Measurements from ENCODE around the gene LY86. TPM values are rescaled to one million over a fixed set of nuclear protein-coding genes. Genes with fewer than 3 reads are reported as not detected.
A peak's percentile ranks its signal among the peaks of the same experiment; 100 is the strongest.

Gene LY86
- total and polyA plus RNA-seq, 3 donors from 2014 or later = 0.87 to 3.5 (median 1.6) TPM

- H3K27me3 ChIP-seq = no peaks in the 10 kb centered on the region
- H3K9me3 ChIP-seq = no peaks in the 10 kb centered on the region
- no peak for DNase-seq
- intact Hi-C loops (cut with DNase I; ENCODE audit: low total_unique reads) = no loop called here
- H3K27ac ChIP-seq = peak overlapping the region in 1 of 2 donors; percentile 56
- WGBS, 2 donors = 41 to 53% methylated on average over 15 to 18 of the region's 18 CpGs
- peaks cover 29% of the 10 kb centered on the region for H3K4me1 ChIP-seq
- H3K36me3 ChIP-seq (ENCODE audit: low read depth, missing control alignments) = no peaks in the 10 kb centered on the region
- no peak for TF ChIP-seq POLR2A (IDR thresholded peaks at IDR 0.05)
- TF ChIP-seq, protein P1, sequence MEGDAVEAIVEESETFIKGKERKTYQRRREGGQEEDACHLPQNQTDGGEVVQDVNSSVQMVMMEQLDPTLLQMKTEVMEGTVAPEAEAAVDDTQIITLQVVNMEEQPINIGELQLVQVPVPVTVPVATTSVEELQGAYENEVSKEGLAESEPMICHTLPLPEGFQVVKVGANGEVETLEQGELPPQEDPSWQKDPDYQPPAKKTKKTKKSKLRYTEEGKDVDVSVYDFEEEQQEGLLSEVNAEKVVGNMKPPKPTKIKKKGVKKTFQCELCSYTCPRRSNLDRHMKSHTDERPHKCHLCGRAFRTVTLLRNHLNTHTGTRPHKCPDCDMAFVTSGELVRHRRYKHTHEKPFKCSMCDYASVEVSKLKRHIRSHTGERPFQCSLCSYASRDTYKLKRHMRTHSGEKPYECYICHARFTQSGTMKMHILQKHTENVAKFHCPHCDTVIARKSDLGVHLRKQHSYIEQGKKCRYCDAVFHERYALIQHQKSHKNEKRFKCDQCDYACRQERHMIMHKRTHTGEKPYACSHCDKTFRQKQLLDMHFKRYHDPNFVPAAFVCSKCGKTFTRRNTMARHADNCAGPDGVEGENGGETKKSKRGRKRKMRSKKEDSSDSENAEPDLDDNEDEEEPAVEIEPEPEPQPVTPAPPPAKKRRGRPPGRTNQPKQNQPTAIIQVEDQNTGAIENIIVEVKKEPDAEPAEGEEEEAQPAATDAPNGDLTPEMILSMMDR (IDR thresholded peaks at IDR 0.05) = no peak
- no peak overlapping the region for H3K4me3 ChIP-seq
Observed at GRCh38 chr6:6694825-6695624, 106.5 kb downstream of the LY86 start.

DNA sequence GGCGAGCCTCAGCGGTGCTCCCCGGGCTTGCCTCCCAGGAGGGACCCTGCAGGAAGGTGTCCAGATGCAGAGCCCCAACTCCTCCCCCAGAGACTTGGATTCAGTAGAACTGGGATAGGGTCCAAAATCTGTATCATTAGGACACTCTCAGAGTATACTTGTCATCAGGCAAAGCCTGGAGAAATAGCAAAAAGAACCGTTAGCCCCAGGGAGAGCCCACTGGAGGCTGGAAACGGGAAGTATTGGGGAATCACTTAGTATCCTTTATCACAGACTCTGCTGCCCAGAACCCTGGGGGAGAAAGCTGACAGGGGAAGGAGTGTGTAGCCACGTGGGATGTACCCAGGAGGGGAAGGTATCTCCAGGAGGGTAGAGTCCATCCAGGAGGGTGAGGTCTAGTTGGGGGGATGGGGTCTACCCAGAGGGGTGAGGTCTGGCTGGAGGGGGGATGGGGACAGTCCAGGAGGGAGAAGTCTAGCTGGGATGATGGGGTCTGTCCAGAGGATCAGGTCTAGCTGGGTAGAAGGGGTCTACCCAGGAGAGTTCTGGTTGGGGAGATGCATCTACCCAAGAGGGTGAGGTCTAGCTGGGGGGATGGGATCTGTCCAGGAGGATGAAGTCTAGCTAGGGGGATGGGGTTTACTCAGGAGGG lies 107.2 kb downstream of the LY86 start:
- Histone ChIP-seq H3K36me3 (ENCODE audit: low read depth, missing control alignments) (no peaks in the 10 kb centered on the region), H3K27me3 (no peaks in the 10 kb centered on the region), H3K9me3 (no peaks in the 10 kb centered on the region), H3K27ac (peak overlapping the region in 1 of 2 donors; percentile 50), H3K4me1 (peaks cover 33% of the 10 kb centered on the region), H3K4me3 (no peak overlapping the region)
- no peak for DNase-seq
- intact Hi-C loops (cut with DNase I; ENCODE audit: low total_unique reads) = no loop called here
- WGBS, 2 donors = 21 to 23% methylated on average over 4 to 6 of the region's 6 CpGs
- TF ChIP-seq, protein P1 (IDR thresholded peaks at IDR 0.05) = no peak

- intact Hi-C loops (cut with DNase I; ENCODE audit: low total_unique reads) = no loop called here
- Histone ChIP-seq H3K27ac (no peak overlapping the region), H3K9me3 (no peaks in the 10 kb centered on the region), H3K27me3 (no peaks in the 10 kb centered on the region), H3K4me1 (peaks cover 33% of the 10 kb centered on the region), H3K36me3 (ENCODE audit: low read depth, missing control alignments) (no peaks in the 10 kb centered on the region), H3K4me3 (no peak overlapping the region)
- TF ChIP-seq POLR2A (IDR thresholded peaks at IDR 0.05) = no peak
- TF ChIP-seq, protein P1 (IDR thresholded peaks at IDR 0.05) = peak; percentile 28 to 74 (median 66)
- DNase-seq = peak; percentile 75
- WGBS, 2 donors = 45 to 46% methylated on average over 9 of the region's 9 CpGs
Observed at GRCh38 chr6:6696867-6697531, 108.5 kb downstream of the LY86 start.

- DNase-seq = no peak
- WGBS, 2 donors = 93% methylated on average over 3 of the region's 3 CpGs
- H3K9me3 ChIP-seq = no peaks in the 10 kb centered on the region
- TF ChIP-seq, protein P1 (IDR thresholded peaks at IDR 0.05) = no peak
- TF ChIP-seq POLR2A (IDR thresholded peaks at IDR 0.05) = no peak
- H3K36me3 ChIP-seq (ENCODE audit: low read depth, missing control alignments) = no peaks in the 10 kb centered on the region
- H3K4me1 ChIP-seq = peaks cover 33% of the 10 kb centered on the region
- H3K27me3 ChIP-seq = no peaks in the 10 kb centered on the region
- no peak overlapping the region for H3K27ac ChIP-seq
- no peak overlapping the region for H3K4me3 ChIP-seq
- intact Hi-C loops (cut with DNase I; ENCODE audit: low total_unique reads) = no loop called here
Observed at GRCh38 chr6:6697620-6698019, 109.1 kb downstream of the LY86 start.

Measured in testis (tissue), 3 donors.